HG03439 (cell line): ENCODE measurements around the gene ANKRD17.
"Not testable (repeated sequence)": the region's sequence is repeated elsewhere in the genome, so short reads cannot be mapped to it uniquely, and the experiment has no call there.

Experiments used
- ATAC-seq: cut with Tn5 transposase; IDR thresholded peaks from one replicate; pipeline ENCODE4 v1.9.1; 2021; ENCODE audit warnings: mild to moderate bottlenecking, moderate library complexity; ENCODE audit not compliant: unreplicated experiment

Gene ANKRD17

DNA sequence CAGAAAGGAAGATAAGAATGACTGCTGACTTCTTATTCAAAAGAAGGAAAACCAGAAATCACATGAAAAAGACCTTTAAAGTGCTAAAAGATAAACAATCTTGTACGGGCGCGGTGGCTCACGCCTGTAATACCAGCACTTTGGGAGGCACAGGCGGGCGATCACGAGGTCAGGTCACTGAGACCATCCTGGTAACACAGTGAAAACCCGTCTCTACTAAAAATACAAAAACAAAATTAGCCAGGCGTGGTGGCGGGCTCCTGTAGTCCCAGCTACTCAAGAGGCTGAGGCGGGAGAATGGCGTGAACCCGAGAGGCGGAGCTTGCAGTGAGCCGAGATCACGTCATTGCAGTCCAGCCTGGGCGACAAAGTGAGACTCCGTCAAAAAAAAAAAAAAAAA, 54.6 kb downstream of the ANKRD17 start:
- ATAC-seq, result not testable (repeated sequence)

- ATAC-seq, result no peak
These were observed 61.4 kb downstream of the ANKRD17 start for GRCh38 chr4:73197220-73197619.

GRCh38 chr4:73194064-73194463, 64.5 kb downstream of the ANKRD17 start:
- no peak for ATAC-seq

DNA sequence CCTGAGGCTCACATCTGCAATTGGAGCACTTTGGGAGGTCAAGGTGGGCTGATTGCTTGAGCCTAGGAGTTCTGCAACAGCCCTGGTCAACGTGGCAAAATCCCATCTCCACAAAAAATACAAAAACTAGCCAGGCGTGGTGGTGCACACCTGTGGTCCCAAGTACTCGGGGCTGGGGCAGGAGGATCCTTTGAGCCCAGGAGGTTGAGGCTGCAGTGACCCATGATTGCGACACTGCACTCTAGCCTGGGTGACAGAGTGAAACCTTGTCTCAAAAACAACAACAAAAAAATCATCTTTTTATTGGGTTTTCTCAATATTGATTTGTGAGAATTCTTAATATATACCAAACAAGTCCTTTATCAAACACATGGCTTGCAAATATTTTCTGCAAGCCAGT, 64.9 kb downstream of the ANKRD17 start:
- no peak for ATAC-seq

GRCh38 chr4:73193155-73193554, 65.4 kb downstream of the ANKRD17 start:
- peak; percentile 57 for ATAC-seq

- ATAC-seq, result no peak
These were observed 69.3 kb downstream of the ANKRD17 start for GRCh38 chr4:73189274-73189810.

DNA sequence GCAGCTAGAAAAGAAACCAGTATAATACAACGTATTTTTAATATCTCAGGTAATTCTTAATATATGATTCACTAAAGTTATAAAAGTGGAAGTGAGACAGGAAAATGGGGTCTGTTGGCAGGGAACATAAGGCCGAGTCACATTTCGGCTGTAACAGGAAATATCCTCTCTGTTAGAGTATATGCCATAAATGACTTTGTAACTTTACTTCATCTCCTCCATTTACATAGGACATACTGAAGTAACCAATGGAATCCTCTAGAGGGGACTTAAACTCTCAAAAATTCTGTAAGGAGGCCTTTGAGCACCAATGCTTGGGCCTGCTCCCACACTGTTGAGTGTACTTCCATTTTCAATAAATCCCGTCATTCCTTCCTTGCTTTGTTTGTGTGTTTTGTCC, 71.3 kb downstream of the ANKRD17 start:
- no peak for ATAC-seq

- ATAC-seq, result no peak
These were observed 72.7 kb downstream of the ANKRD17 start for GRCh38 chr4:73185903-73186302.

- no peak for ATAC-seq
These were observed 77.4 kb downstream of the ANKRD17 start for GRCh38 chr4:73181231-73181630.

DNA sequence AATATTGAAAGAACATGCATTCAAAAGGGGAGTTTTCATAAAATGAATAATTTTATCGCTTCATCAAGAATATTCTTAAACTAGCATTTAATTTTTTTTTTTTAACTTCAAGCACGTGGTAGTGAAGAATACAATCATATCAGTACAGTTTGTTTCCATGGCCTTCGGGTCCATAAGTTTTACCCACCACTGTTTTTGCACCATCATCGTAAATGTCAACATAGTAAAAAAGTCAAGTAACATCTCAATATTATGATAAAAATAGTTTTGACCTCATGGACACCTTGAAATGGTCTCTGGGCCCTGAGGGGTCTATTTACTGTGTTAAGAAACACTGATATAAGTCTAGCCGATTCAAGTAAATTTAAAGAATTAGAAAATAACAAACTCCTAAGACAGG, 80.2 kb downstream of the ANKRD17 start:
- ATAC-seq, result no peak

- no peak for ATAC-seq
These were observed 86.4 kb downstream of the ANKRD17 start for GRCh38 chr4:73172161-73172560.

DNA sequence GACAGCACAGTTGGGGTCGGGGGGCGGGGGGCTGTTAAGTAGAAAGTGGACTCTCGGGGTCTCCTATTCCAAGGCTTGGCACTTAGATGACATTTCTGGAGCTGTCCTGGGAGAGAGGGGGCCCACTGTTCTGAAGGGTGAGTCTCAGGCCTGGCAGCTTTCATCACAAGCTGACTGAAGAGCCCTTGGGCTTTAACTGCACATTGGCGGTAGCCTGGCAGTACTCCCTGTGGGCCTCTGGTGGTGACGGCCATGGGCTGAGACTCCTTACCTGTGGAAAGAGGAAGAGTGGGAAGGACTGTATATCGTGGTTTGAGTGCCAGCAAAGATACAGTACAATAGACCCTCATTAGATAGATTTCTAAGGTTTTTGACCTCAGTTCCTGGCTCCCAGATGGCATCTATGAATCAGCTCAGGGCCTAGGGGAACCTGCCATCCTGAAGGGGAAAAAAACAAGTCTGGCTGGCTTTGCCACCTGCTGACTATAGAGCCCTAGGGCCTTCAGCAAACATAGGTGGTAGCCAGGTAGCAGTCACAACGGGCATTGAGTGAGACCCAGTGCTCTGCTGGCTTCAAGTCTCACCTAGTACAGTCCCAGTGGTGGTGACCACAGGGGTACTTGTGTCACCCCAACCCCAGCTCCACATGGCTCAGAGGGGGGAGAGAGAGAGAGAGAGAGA, 87.9 kb downstream of the ANKRD17 start:
- no peak for ATAC-seq

GRCh38 chr4:73166212-73166611, 92.4 kb downstream of the ANKRD17 start:
- no peak for ATAC-seq

DNA sequence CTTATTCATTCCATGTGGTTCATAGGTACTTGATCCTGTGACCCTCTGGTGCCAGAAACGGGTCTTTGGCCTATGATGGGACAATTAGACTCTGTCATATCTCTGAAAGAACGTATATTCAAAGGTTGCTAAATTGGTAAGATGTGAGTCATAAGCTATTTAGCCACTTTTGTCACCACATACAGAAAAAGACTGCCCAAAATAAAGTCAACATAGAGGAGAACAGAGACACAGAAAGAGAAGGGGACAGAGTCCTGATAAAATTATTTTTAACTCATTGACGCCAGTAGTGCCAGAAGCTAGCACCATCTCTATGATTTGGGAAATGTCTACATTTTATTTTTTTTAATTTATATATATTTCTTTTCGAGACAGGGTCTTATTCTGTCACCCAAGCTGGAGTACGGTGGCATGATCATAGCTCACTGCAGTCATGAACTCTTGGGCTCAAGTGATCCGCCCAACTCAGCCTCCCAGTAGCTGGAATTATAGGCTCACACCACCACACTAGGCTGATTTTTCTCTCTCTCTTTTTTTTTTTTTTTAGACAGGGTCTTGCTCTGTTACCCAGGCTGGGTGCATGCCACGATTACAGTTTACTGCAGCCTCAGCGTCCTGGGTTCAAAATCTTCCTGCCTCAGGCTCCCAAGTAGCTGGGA, 96.9 kb downstream of the ANKRD17 start:
- no peak for ATAC-seq

GRCh38 chr4:73156394-73156793, 102.2 kb downstream of the ANKRD17 start:
- no peak for ATAC-seq

GRCh38 chr4:73152893-73153292, 105.7 kb downstream of the ANKRD17 start:
- no peak for ATAC-seq

DNA sequence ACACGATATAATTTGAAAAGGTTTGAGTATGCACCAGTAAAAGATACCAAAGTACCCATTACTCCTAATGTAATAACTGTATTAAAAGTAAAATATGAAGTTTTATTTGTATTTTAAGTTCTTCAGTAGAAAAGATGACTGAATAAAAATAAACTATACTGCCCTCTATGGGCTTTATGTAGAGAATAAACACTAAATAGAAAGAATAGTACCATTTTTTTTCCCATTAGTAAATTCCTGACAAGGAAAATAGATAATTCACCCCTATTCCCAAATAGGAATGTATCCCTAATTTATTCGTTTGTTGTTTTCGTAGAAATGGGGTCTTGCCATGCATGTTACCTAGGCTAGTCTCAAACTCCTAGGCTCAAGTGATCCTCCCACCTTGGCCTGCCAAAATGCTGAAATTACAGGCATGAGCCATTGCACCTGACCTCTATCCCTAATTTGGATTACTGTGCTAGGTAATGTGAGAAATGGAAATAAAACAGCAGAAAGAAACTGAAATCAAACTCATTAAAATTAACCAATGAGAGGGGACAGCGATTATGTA, 115.5 kb downstream of the ANKRD17 start:
- ATAC-seq, result no peak

DNA sequence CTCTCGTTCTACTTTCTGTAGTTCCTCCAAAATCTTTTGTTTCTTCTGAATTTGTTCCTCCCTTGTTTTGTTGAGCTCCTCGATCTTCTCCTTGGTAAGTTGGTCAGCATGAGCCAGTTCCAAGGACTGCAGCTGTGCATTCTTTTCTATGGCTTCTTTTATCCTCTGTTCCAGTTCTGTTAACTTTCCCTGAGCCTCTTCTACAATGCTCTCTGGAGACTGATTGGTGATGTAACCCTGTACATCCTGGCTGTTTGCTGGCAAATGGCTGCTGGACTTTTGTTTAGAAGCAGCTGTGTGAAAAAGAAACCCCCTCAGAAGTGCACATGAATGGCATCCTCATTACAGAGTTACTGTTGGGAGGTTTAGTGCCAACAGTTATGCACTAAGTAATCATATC, 118.6 kb downstream of the ANKRD17 start:
- ATAC-seq, result no peak

DNA sequence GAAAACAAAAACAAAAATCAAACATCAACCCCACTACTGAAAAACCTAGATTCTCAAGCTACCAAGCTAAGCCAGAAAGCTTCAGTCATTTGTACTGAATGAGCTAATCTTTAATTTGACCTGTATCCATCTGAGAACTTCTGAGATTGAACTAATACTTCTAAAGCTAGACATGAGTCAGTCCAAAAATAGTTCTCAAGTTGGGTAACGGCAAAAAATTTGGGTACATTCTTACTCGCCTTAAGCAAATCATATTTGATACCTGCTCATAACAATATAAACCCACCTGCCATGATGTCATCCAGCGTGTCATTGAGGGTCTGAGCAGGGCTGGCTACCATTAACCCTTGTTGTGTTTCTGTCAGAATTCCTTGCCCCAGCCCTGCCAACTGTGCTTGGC, 119.4 kb downstream of the ANKRD17 start:
- no peak for ATAC-seq

DNA sequence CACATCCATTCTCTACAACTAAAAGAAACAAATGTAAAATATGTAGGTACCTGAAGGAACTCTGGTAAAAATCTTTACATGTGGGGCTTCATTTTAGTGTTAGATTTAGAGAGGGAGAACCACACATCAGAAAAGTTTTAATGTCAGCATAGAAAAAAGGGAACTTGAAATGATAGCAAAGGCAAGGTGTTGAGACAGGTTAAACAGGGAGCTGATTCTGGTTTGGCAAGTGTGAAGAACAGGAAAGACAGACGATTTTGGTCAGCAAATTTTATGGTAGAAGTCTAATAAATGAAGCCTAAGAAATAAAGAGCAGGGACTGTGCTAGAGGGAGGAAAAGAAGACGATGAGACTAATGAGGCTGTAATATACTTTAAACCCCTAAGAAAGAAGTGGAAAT, 121.5 kb downstream of the ANKRD17 start:
- no peak for ATAC-seq

GRCh38 chr4:73133784-73134183, 124.8 kb downstream of the ANKRD17 start:
- no peak for ATAC-seq

DNA sequence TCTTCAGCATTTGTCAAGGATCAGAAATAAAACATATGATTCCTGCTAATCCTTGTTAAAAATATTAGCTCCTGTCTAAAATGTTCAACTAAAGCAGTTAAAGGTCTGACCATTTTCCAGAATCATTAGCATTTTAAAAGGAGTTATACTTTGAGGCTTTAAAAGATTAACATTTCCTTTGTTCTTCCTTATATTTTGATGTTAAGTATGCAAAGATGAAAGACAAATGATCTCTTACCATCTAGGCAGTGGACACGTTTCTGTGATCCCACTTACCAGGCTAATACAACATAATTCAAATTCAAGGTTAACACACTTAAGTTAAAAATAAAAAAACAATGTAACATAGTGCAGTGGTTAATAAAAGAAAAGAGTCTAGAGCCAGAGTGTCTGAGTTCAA, 127.3 kb downstream of the ANKRD17 start:
- no peak for ATAC-seq
